Immature natural killer cell (primary cell): ENCODE data around the gene FXYD6. TPM values are rescaled to one million over a fixed set of nuclear protein-coding genes. Genes with fewer than 3 reads are reported as not detected.

ENCODE experiments used
- DNase-seq, 3 donors: peaks; one replicate each; pipeline ENCODE4 v3.0.0; 2022; ENCODE audit warnings: mixed read lengths in 1 of 3
- H3K27ac Mint-ChIP-seq, 6 donors: one replicate each; pipeline ENCODE4 v1.8.0; 2020; ENCODE audit warnings: mixed read lengths in 6 of 6, mild to moderate bottlenecking in 5 of 6, inconsistent platforms in 4 of 6, moderate library complexity in 3 of 6
- H3K27me3 Mint-ChIP-seq, 3 donors: one replicate each; pipeline ENCODE4 v1.8.0; 2020 to 2021; ENCODE audit warnings: low read depth in 3 of 3, mild to moderate bottlenecking in 3 of 3, mixed read lengths in 3 of 3, moderate library complexity in 3 of 3, inconsistent platforms in 1 of 3
- H3K36me3 Mint-ChIP-seq, 3 donors: one replicate each; pipeline ENCODE4 v1.8.0; 2020; ENCODE audit warnings: mixed read lengths in 3 of 3, inconsistent platforms in 2 of 3, mild to moderate bottlenecking in 2 of 3
- H3K4me1 Mint-ChIP-seq, 2 donors: one replicate each; pipeline ENCODE4 v1.8.0; 2020; ENCODE audit warnings: inconsistent platforms in 2 of 2, mild to moderate bottlenecking in 2 of 2, mixed read lengths in 2 of 2, moderate library complexity in 1 of 2
- H3K4me3 Mint-ChIP-seq, 5 donors: one replicate each; pipeline ENCODE4 v1.8.0; 2020; ENCODE audit warnings: mild to moderate bottlenecking in 5 of 5, mixed read lengths in 5 of 5, inconsistent platforms in 3 of 5, moderate library complexity in 3 of 5
- H3K9me3 Mint-ChIP-seq, 6 donors: one replicate each; pipeline ENCODE4 v1.8.0; 2020; ENCODE audit warnings: mild to moderate bottlenecking in 6 of 6, mixed read lengths in 6 of 6, inconsistent platforms in 4 of 6, moderate library complexity in 3 of 6
- polyA plus RNA-seq, 3 donors: library from polyadenylated mRNA; unstranded; fragments of 300-500 nt; fragmentation: Illumina TruSeq; gene quantifications; one replicate each; pipeline ENCODE4 v1.2.3, GENCODE V29; 2021

FXYD6 gene
- polyA plus RNA-seq, 3 donors from 2014 or later, result not detected

DNA sequence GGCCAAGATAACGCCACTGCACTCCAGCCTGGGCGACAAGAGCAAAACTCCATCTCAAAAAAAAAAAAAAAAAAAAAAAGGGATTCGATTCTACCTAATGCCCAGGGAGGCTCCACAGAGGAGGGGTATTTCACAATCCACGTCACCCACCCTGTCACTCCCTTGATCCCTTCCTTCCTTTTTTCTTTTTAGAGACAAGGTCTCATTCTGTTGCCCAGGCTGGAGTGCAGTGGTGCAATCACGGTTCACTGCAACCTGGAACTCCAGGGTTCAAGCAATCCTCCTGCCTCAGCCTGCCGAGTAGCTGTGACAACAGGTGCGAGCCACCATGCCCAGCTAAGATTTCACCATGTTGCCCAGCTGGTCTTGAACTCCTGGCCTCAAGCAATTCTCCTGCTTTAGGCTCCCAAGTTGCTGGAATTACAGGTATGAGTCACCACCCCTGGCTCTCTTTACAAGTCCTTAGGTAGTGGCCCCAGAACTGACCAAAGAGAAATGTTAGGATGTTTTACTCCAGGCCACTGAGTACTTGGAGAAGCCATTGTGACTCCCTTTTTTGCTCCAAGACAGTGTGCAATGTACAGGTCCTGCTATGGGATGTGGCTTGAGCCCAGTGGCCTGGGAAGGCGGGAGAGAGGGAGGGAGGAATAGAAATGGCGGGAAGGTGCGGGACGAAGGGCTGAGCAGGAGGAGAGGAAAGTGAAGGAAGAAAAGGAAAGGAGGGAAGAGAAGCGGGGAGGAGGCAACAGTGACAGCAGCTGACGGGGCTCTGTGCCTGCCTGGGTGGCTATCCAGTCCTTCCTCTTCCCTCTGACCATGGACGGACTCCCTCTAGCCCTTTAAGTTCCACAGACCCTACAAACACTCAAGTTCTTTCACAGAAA, 40.1 kb downstream of the FXYD6 start:
- Mint-ChIP-seq H3K9me3 (no peaks in the 10 kb centered on the region), H3K27me3 (peaks cover 0 to 6% (median 4%) of the 10 kb centered on the region in 3 donors), H3K4me3 (no peak overlapping the region), H3K36me3 (no peaks in the 10 kb centered on the region), H3K4me1 (peaks cover 14 to 17% of the 10 kb centered on the region in 2 donors), H3K27ac (no peak overlapping the region)
- no peak for DNase-seq

- Mint-ChIP-seq H3K9me3 (no peaks in the 10 kb centered on the region), H3K27ac (no peak overlapping the region)
- no peak for DNase-seq
Observed at GRCh38 chr11:117835576-117835975, 40.9 kb downstream of the FXYD6 start.

DNA sequence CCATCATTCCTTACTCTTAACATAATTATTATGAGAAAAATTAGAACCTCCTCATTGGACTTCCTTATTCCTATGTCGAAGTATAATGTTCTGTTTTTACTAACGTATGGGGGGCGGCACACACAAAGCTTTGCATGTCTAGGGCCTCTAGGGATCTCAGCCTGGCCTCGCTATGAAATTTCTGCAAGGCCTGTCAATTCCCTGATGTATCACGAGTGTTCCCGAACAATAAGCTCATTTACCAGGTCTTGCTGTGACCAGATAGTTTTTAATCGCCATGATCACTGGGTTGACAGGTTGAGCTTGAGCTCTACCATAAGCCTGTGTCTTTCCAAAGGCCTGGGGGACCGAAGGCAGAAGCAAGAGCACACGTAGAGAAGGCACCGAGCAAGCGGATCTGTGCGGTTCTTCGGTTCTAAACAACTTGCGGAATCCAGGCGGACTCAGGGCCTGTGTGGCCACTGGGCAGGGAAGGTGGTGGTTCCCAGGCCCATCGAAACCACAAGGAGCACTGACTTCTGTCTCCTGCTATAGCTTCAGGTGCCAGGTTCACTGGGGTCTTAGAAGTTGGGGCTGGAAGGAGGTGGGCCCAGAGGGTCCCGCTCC, 41.5 kb downstream of the FXYD6 start:
- no peak overlapping the region for H3K27ac Mint-ChIP-seq
- H3K27me3 Mint-ChIP-seq, result peaks cover 2 to 6% (median 6%) of the 10 kb centered on the region in 3 donors
- no peaks in the 10 kb centered on the region for H3K9me3 Mint-ChIP-seq
- no peaks in the 10 kb centered on the region for H3K36me3 Mint-ChIP-seq
- H3K4me1 Mint-ChIP-seq, result peaks cover 25 to 28% of the 10 kb centered on the region in 2 donors
- H3K4me3 Mint-ChIP-seq, result no peak overlapping the region
- DNase-seq, result no peak

More at GRCh38 chr11:117835576-117835975, 40.9 kb downstream of the FXYD6 start:
- Mint-ChIP-seq H3K36me3 (no peaks in the 10 kb centered on the region), H3K4me1 (peaks cover 20 to 23% of the 10 kb centered on the region in 2 donors), H3K4me3 (no peak overlapping the region), H3K27me3 (peaks cover 0 to 6% (median 4%) of the 10 kb centered on the region in 3 donors)

- Mint-ChIP-seq H3K9me3 (no peaks in the 10 kb centered on the region), H3K27ac (peak overlapping the region in 1 of 6 donors; percentile 11), H3K4me1 (peaks cover 25 to 28% of the 10 kb centered on the region in 2 donors), H3K27me3 (peaks cover 2 to 6% (median 6%) of the 10 kb centered on the region in 3 donors), H3K4me3 (no peak overlapping the region), H3K36me3 (no peaks in the 10 kb centered on the region)
- DNase-seq, result no peak
Observed at GRCh38 chr11:117834068-117834810, 42.2 kb downstream of the FXYD6 start.

DNA sequence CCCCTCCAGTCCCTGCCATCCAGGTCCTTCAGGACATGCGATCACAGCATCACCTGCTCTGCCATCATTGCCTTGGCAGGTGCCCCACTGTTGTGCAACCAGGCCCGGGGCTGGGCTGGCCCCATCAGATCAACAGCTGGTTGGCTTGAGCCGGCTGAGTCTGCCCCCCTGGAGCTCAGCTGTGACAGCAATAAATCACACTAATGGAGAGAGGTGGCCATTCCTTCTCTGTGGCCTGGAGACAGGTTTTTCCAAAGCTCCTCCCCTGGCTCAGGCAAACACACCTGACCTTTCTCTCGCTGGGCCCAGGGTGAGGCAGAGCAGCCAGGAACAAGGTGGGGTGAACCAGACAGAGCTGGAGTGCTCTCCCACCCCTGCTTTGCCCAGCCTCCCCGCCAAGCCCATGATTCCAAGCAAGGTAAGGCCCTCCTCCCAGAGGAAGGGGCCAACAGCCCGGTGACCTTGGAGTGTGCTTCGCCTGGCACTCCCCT, 43.0 kb downstream of the FXYD6 start:
- Mint-ChIP-seq H3K27ac (no peak overlapping the region), H3K27me3 (peaks cover 2 to 6% (median 6%) of the 10 kb centered on the region in 3 donors), H3K36me3 (no peaks in the 10 kb centered on the region), H3K9me3 (no peaks in the 10 kb centered on the region), H3K4me1 (peaks cover 23 to 33% of the 10 kb centered on the region in 2 donors), H3K4me3 (no peak overlapping the region)
- DNase-seq, result no peak

DNA sequence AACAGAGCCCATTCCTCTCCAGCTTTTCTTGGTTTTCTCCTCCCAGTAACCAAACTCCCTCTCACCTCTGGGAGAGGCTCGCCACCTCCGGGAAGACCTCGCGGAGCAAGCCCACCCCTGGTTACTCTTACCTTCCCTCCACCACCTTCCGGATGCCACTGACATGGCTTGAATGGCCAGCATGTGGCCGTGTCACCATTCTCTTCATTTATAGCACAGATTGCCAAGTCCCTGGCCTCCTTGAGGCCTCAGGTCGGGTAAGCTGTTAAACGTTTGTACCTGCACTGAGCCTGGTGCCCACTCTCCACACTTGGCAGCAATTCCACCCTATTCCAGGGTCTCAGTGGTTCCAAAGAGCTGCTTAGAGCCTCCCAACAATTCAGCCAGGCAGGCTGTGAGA, 43.9 kb downstream of the FXYD6 start:
- DNase-seq, result no peak
- Mint-ChIP-seq H3K9me3 (no peaks in the 10 kb centered on the region), H3K4me1 (peaks cover 19 to 28% of the 10 kb centered on the region in 2 donors), H3K36me3 (no peaks in the 10 kb centered on the region), H3K27ac (peak overlapping the region in 2 of 6 donors; percentile 43 to 66), H3K4me3 (no peak overlapping the region), H3K27me3 (peaks cover under 1 to 4% (median 3%) of the 10 kb centered on the region in 3 donors)

GRCh38 chr11:117831661-117832415, 44.6 kb downstream of the FXYD6 start:
- H3K9me3 Mint-ChIP-seq, result no peaks in the 10 kb centered on the region
- no peak overlapping the region for H3K4me3 Mint-ChIP-seq
- peaks cover under 1 to 5% (median 4%) of the 10 kb centered on the region in 3 donors for H3K27me3 Mint-ChIP-seq
- peaks cover 19 to 24% of the 10 kb centered on the region in 2 donors for H3K4me1 Mint-ChIP-seq
- no peaks in the 10 kb centered on the region for H3K36me3 Mint-ChIP-seq
- no peak for DNase-seq
- peak overlapping the region in 1 of 6 donors; percentile 7 for H3K27ac Mint-ChIP-seq

GRCh38 chr11:117830674-117831351, 45.6 kb downstream of the FXYD6 start:
- Mint-ChIP-seq H3K4me3 (no peak overlapping the region), H3K36me3 (no peaks in the 10 kb centered on the region), H3K27ac (peak overlapping the region in 2 of 6 donors; percentile 9 to 73), H3K4me1 (peaks cover 19 to 23% of the 10 kb centered on the region in 2 donors), H3K27me3 (peaks cover 2 to 5% (median 5%) of the 10 kb centered on the region in 3 donors), H3K9me3 (no peaks in the 10 kb centered on the region)
- DNase-seq, result no peak

- Mint-ChIP-seq H3K4me1 (peaks cover 19 to 23% of the 10 kb centered on the region in 2 donors), H3K4me3 (peak overlapping the region in 2 of 5 donors; percentile 32 to 44), H3K36me3 (no peaks in the 10 kb centered on the region), H3K27ac (peak overlapping the region in 3 of 6 donors; percentile 27 to 74 (median 60)), H3K9me3 (no peaks in the 10 kb centered on the region), H3K27me3 (peaks cover 2 to 5% (median 5%) of the 10 kb centered on the region in 3 donors)
- no peak for DNase-seq
Observed at GRCh38 chr11:117830072-117830471, 46.4 kb downstream of the FXYD6 start.

DNA sequence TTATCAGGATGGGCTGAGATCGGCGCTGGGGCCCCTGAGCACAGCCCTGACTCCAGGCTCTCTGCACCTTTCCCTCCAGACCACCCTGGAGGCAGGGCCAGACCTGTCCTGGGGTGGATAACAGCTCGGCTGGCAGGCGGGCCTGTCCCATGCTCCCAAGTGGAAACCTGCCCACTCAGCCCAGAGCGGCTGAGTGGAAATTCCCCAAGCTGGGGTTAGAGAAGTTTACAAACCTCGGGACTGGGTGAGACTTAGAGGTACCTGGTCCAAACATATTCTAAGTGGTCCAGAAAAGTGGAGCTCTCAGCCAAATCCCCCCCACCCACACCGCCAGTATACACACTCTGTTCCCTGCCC, 47.1 kb downstream of the FXYD6 start:
- no peak for DNase-seq
- no peak overlapping the region for H3K27ac Mint-ChIP-seq
- H3K4me3 Mint-ChIP-seq, result no peak overlapping the region
- peaks cover 2 to 5% (median 5%) of the 10 kb centered on the region in 3 donors for H3K27me3 Mint-ChIP-seq
- H3K36me3 Mint-ChIP-seq, result no peaks in the 10 kb centered on the region
- no peaks in the 10 kb centered on the region for H3K9me3 Mint-ChIP-seq
- peaks cover 19 to 23% of the 10 kb centered on the region in 2 donors for H3K4me1 Mint-ChIP-seq

- peak; percentile 54 to 75 (median 54) for DNase-seq
- no peaks in the 10 kb centered on the region for H3K9me3 Mint-ChIP-seq
- H3K36me3 Mint-ChIP-seq, result no peaks in the 10 kb centered on the region
- H3K27me3 Mint-ChIP-seq, result peaks cover 4 to 5% (median 5%) of the 10 kb centered on the region in 3 donors
- H3K4me1 Mint-ChIP-seq, result peaks cover 19 to 23% of the 10 kb centered on the region in 2 donors
- H3K27ac Mint-ChIP-seq, result peak overlapping the region in 4 of 6 donors; percentile 39 to 50 (median 46)
- H3K4me3 Mint-ChIP-seq, result peak overlapping the region in 2 of 5 donors; percentile 20 to 46
Observed at GRCh38 chr11:117828611-117829368, 47.7 kb downstream of the FXYD6 start.
